Tibial nerve (tissue), 4 donors: Measurements from ENCODE around the gene CFL1.

ENCODE experiments used
- CTCF ChIP-seq, 5 experiments: fragments of 200-600 bp in 3 of 5; fragments of 450-650 bp in 2 of 5; sonication (generic) in 3 of 5; IDR thresholded peaks; one replicate each; pipeline ENCODE4 v1.5.1; 2016 to 2019; ENCODE audit warnings: antibody characterized with exemption in 5 of 5, mild to moderate bottlenecking in 3 of 5, moderate library complexity in 2 of 5
- EP300 ChIP-seq, 2 donors: sonication (generic); formaldehyde crosslinking; IDR thresholded peaks; one replicate each; pipeline ENCODE4 v1.6.1; 2017; ENCODE audit warnings: antibody characterized with exemption in 2 of 2, mild to moderate bottlenecking in 1 of 2
- POLR2A ChIP-seq, 2 donors: fragments of 450-650 bp; IDR thresholded peaks; one replicate each; pipeline ENCODE4 v1.6.1; 2017; ENCODE audit warnings: antibody characterized with exemption in 2 of 2, mild to moderate bottlenecking in 2 of 2, moderate library complexity in 2 of 2

GRCh38 chr11:65863889-65864705 lies 6.1 kb upstream of the CFL1 start:
- TF ChIP-seq CTCF (IDR thresholded peaks at IDR 0.05): no peak
- TF ChIP-seq POLR2A (IDR thresholded peaks at IDR 0.05): no peak
- TF ChIP-seq EP300 (IDR thresholded peaks at IDR 0.05): no peak
